ENCODE results near the gene SLC6A16. TPM values are rescaled to one million over a fixed set of nuclear protein-coding genes. Genes with fewer than 3 reads are reported as not detected.
"Not testable (repeated sequence)": the region's sequence is repeated elsewhere in the genome, so short reads cannot be mapped to it uniquely, and the experiment has no call there.

The SLC6A16 gene
- total and polyA plus RNA-seq, 2 experiments from 2014 or later, result 0.27 TPM

GRCh38 chr19:49266409-49266808 is 58.6 kb downstream of the SLC6A16 start:
- TF ChIP-seq CTCF (IDR thresholded peaks at IDR 0.05; ENCODE audit: poor library complexity), result peak; percentile 42
- not testable (repeated sequence) for H3K79me2 ChIP-seq; H3K27me3 ChIP-seq; H3K4me1 ChIP-seq (ENCODE audit: insufficient read depth); H2AFZ ChIP-seq; H3K9me2 ChIP-seq (replicated peaks; ENCODE audit: insufficient read depth); H3K4me2 ChIP-seq; H4K20me1 ChIP-seq (ENCODE audit: insufficient read depth, poor library complexity, severe bottlenecking); H3K4me3 ChIP-seq; H3K36me3 ChIP-seq (replicated peaks; ENCODE audit: insufficient read depth, low read depth); DNase-seq (ENCODE audit: low spot score); H3K9me3 ChIP-seq (ENCODE audit: low read depth); H3K27ac ChIP-seq
- 41% methylated on average over 12 of the region's 12 CpGs for WGBS (ENCODE audit: low lambda C conversion rate, missing lambda C conversion rate)

- H2AFZ ChIP-seq, result no peak overlapping the region
- H4K20me1 ChIP-seq (ENCODE audit: insufficient read depth, poor library complexity, severe bottlenecking), result no peaks in the 10 kb centered on the region
- no peak for TF ChIP-seq EZH2 (IDR thresholded peaks at IDR 0.05; ENCODE audit: borderline replicate concordance)
- TF ChIP-seq EZH2phosphoT487 (IDR thresholded peaks at IDR 0.05; ENCODE audit: low read depth, severe bottlenecking, unreplicated experiment), result no peak
- no peak for TF ChIP-seq CTCF (IDR thresholded peaks at IDR 0.05; ENCODE audit: poor library complexity)
- H3K27me3 ChIP-seq, result no peaks in the 10 kb centered on the region
- H3K4me2 ChIP-seq, result no peak overlapping the region
- WGBS (ENCODE audit: low lambda C conversion rate, missing lambda C conversion rate), result 85% methylated on average over 10 of the region's 10 CpGs
- H3K27ac ChIP-seq, result no peak overlapping the region
- H3K4me1 ChIP-seq (ENCODE audit: insufficient read depth), result no peaks in the 10 kb centered on the region
- no peaks in the 10 kb centered on the region for H3K79me2 ChIP-seq
- no peaks in the 10 kb centered on the region for H3K9me2 ChIP-seq (replicated peaks; ENCODE audit: insufficient read depth)
- no peak overlapping the region for H3K4me3 ChIP-seq
- no peaks in the 10 kb centered on the region for H3K36me3 ChIP-seq (replicated peaks; ENCODE audit: insufficient read depth, low read depth)
- no peak for DNase-seq (ENCODE audit: low spot score)
- no peaks in the 10 kb centered on the region for H3K9me3 ChIP-seq (ENCODE audit: low read depth)
Measured at GRCh38 chr19:49264258-49264657, 60.7 kb downstream of the SLC6A16 start.

- Histone ChIP-seq H3K79me2 (no peaks in the 10 kb centered on the region), H2AFZ (no peak overlapping the region)
- no peak for DNase-seq (ENCODE audit: low spot score)
Measured at GRCh38 chr19:49261602-49262001, 63.4 kb downstream of the SLC6A16 start.

More at GRCh38 chr19:49261602-49262001, 63.4 kb downstream of the SLC6A16 start:
- no peak overlapping the region for H3K4me2 ChIP-seq
- H3K4me3 ChIP-seq, result no peak overlapping the region
- no peaks in the 10 kb centered on the region for H3K27me3 ChIP-seq
- no peaks in the 10 kb centered on the region for H3K36me3 ChIP-seq (replicated peaks; ENCODE audit: insufficient read depth, low read depth)
- no peak overlapping the region for H3K27ac ChIP-seq
- no peaks in the 10 kb centered on the region for H4K20me1 ChIP-seq (ENCODE audit: insufficient read depth, poor library complexity, severe bottlenecking)
- H3K9me3 ChIP-seq (ENCODE audit: low read depth), result no peaks in the 10 kb centered on the region
- no peak for TF ChIP-seq EZH2phosphoT487 (IDR thresholded peaks at IDR 0.05; ENCODE audit: low read depth, severe bottlenecking, unreplicated experiment)
- TF ChIP-seq CTCF (IDR thresholded peaks at IDR 0.05; ENCODE audit: poor library complexity), result no peak
- no peak for TF ChIP-seq EZH2 (IDR thresholded peaks at IDR 0.05; ENCODE audit: borderline replicate concordance)
- no peaks in the 10 kb centered on the region for H3K9me2 ChIP-seq (replicated peaks; ENCODE audit: insufficient read depth)
- H3K4me1 ChIP-seq (ENCODE audit: insufficient read depth), result no peaks in the 10 kb centered on the region

All from hepatocyte (in vitro differentiated cells).